ENCODE data around the gene SURF6.
"Not testable (repeated sequence)": the region's sequence is repeated elsewhere in the genome, so short reads cannot be mapped to it uniquely, and the experiment has no call there.

SURF6 gene

GRCh38 chr9:133329306-133330156, 6.5 kb downstream of the SURF6 start:
- not testable (repeated sequence) for DNase-seq (ENCODE audit: low read depth in 2 of 2, low spot score in 1 of 2)

GRCh38 chr9:133327834-133328484, 8.0 kb downstream of the SURF6 start:
- no peak for DNase-seq (ENCODE audit: low read depth in 2 of 2, low spot score in 1 of 2)

- not testable (repeated sequence) for DNase-seq (ENCODE audit: low read depth in 2 of 2, low spot score in 1 of 2)
These were observed 9.0 kb downstream of the SURF6 start for GRCh38 chr9:133327021-133327420.

- DNase-seq (ENCODE audit: low read depth in 2 of 2, low spot score in 1 of 2) = no peak
These were observed 11.8 kb downstream of the SURF6 start for GRCh38 chr9:133323991-133324703.

GRCh38 chr9:133323211-133323610, 12.8 kb downstream of the SURF6 start:
- DNase-seq (ENCODE audit: low read depth in 2 of 2, low spot score in 1 of 2) = no peak

GRCh38 chr9:133322701-133323100, 13.3 kb downstream of the SURF6 start:
- no peak for DNase-seq (ENCODE audit: low read depth in 2 of 2, low spot score in 1 of 2)

GRCh38 chr9:133321411-133321935, 14.5 kb downstream of the SURF6 start:
- DNase-seq (ENCODE audit: low read depth in 2 of 2, low spot score in 1 of 2) = no peak

GRCh38 chr9:133320421-133320881, 15.5 kb downstream of the SURF6 start:
- no peak for DNase-seq (ENCODE audit: low read depth in 2 of 2, low spot score in 1 of 2)

- not testable (repeated sequence) for DNase-seq (ENCODE audit: low read depth in 2 of 2, low spot score in 1 of 2)
These were observed 18.4 kb downstream of the SURF6 start for GRCh38 chr9:133317551-133317950.

- DNase-seq (ENCODE audit: low read depth in 2 of 2, low spot score in 1 of 2) = no peak
These were observed 20.0 kb downstream of the SURF6 start for GRCh38 chr9:133315997-133316396.

GRCh38 chr9:133309608-133310007, 26.4 kb downstream of the SURF6 start:
- DNase-seq (ENCODE audit: low read depth in 2 of 2, low spot score in 1 of 2) = no peak

- no peak for DNase-seq (ENCODE audit: low read depth in 2 of 2, low spot score in 1 of 2)
These were observed 28.7 kb downstream of the SURF6 start for GRCh38 chr9:133307301-133307700.

- no peak for DNase-seq (ENCODE audit: low read depth in 2 of 2, low spot score in 1 of 2)
These were observed 29.5 kb downstream of the SURF6 start for GRCh38 chr9:133306242-133307204.

GRCh38 chr9:133305731-133306130, 30.3 kb downstream of the SURF6 start:
- DNase-seq (ENCODE audit: low read depth in 2 of 2, low spot score in 1 of 2) = no peak

- DNase-seq (ENCODE audit: low read depth in 2 of 2, low spot score in 1 of 2) = no peak
These were observed 31.3 kb downstream of the SURF6 start for GRCh38 chr9:133304477-133305377.

GRCh38 chr9:133304158-133304470, 31.9 kb downstream of the SURF6 start:
- no peak for DNase-seq (ENCODE audit: low read depth in 2 of 2, low spot score in 1 of 2)

- DNase-seq (ENCODE audit: low read depth in 2 of 2, low spot score in 1 of 2) = no peak
These were observed 32.5 kb downstream of the SURF6 start for GRCh38 chr9:133303266-133304157.

Measured in stimulated activated CD8-positive, alpha-beta memory T cell treated with anti-CD3 and anti-CD28 coated beads, Interleukin-4, amount 100 ng/mL, for 4 hours (primary cell).